HL-60 (cell line): Measurements from ENCODE around the gene PIP5KL1.

Experiments
- DNase-seq, 2 experiments: peaks; one replicate each; pipeline ENCODE4 v3.0.0-alpha.2; 2010 to 2020; ENCODE audit warnings: low read depth in 1 of 2, low spot score in 1 of 2
- H3K27ac ChIP-seq: fragments of 250-450 bp; sonication (Bioruptor Pico); replicated peaks from 2 replicates; pipeline ENCODE4 v1.5.1; 2020; ENCODE audit warnings: mild to moderate bottlenecking, moderate library complexity
- H3K27me3 ChIP-seq: fragments of 250-450 bp; sonication (Bioruptor Pico); 2 replicates; pipeline ENCODE4 v1.5.1; 2021; ENCODE audit warnings: mild to moderate bottlenecking, moderate library complexity; ENCODE audit not compliant: insufficient read depth, poor library complexity, severe bottlenecking
- H3K4me3 ChIP-seq: replicated peaks from 2 replicates; pipeline ENCODE4 v1.5.1; 2011; ENCODE audit warnings: mild to moderate bottlenecking, control low read depth, low read length; ENCODE audit not compliant: insufficient read depth
- GABPA ChIP-seq: IDR thresholded peaks from 2 replicates; pipeline ENCODE4 v1.6.1; 2012; ENCODE audit warnings: low read depth
- POLR2AphosphoS5 ChIP-seq: IDR thresholded peaks from 2 replicates; pipeline ENCODE4 v1.6.1; 2012; ENCODE audit warnings: low read depth
- SPI1 ChIP-seq: IDR thresholded peaks from 2 replicates; pipeline ENCODE4 v1.6.1; 2012; ENCODE audit warnings: low read depth, mild to moderate bottlenecking, borderline replicate concordance
- TF ChIP-seq, protein P1 (sequence below): IDR thresholded peaks from one replicate; pipeline ENCODE4 v1.5.1; 2011; ENCODE audit warnings: low read length, control low read depth, inconsistent platforms; ENCODE audit not compliant: insufficient read depth
- TF ChIP-seq, protein P2 (sequence below): IDR thresholded peaks from 2 replicates; pipeline ENCODE4 v1.6.1; 2012; ENCODE audit warnings: low read depth; ENCODE audit not compliant: insufficient replicate concordance

PIP5KL1 gene

DNA sequence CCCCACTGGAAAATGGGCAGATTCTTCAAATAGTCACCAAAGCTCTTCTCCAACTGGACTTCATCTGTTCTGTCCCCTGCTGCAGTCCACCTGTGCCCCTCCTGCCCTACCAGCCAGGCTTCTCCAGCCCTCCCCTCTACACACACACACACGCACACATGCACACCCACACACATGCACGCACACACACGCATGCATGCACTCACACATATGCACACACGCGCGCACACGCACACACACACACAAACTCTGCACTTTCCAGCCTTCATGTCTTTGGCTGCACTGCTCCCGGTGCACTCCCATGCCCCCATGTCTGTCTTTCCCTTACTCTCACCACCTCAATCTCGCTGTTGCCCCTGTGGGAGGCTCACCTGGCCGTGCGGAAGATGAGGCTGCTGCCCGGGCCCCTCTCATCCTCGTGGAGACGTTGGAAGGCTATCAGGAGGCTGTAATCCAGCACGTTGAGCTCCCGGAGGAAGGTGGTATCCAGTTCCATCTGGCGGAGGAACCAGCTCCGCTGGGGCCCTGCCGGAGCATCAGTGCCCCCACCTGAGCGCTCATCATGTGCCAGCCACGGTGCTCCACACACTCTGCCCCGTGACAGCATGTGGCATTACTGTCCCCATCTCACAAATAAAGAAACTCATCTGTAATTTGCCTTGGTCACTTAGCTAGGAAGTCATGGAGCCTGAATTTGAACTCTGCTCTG is 5.7 kb downstream of the PIP5KL1 start:
- Histone ChIP-seq H3K27ac (no peak overlapping the region), H3K27me3 (peaks cover 33% of the 10 kb centered on the region), H3K4me3 (no peak overlapping the region)
- TF ChIP-seq, protein P1, sequence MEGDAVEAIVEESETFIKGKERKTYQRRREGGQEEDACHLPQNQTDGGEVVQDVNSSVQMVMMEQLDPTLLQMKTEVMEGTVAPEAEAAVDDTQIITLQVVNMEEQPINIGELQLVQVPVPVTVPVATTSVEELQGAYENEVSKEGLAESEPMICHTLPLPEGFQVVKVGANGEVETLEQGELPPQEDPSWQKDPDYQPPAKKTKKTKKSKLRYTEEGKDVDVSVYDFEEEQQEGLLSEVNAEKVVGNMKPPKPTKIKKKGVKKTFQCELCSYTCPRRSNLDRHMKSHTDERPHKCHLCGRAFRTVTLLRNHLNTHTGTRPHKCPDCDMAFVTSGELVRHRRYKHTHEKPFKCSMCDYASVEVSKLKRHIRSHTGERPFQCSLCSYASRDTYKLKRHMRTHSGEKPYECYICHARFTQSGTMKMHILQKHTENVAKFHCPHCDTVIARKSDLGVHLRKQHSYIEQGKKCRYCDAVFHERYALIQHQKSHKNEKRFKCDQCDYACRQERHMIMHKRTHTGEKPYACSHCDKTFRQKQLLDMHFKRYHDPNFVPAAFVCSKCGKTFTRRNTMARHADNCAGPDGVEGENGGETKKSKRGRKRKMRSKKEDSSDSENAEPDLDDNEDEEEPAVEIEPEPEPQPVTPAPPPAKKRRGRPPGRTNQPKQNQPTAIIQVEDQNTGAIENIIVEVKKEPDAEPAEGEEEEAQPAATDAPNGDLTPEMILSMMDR: no peak
- TF ChIP-seq POLR2AphosphoS5 (no peak), SPI1 (no peak), GABPA (no peak)
- TF ChIP-seq, protein P2, sequence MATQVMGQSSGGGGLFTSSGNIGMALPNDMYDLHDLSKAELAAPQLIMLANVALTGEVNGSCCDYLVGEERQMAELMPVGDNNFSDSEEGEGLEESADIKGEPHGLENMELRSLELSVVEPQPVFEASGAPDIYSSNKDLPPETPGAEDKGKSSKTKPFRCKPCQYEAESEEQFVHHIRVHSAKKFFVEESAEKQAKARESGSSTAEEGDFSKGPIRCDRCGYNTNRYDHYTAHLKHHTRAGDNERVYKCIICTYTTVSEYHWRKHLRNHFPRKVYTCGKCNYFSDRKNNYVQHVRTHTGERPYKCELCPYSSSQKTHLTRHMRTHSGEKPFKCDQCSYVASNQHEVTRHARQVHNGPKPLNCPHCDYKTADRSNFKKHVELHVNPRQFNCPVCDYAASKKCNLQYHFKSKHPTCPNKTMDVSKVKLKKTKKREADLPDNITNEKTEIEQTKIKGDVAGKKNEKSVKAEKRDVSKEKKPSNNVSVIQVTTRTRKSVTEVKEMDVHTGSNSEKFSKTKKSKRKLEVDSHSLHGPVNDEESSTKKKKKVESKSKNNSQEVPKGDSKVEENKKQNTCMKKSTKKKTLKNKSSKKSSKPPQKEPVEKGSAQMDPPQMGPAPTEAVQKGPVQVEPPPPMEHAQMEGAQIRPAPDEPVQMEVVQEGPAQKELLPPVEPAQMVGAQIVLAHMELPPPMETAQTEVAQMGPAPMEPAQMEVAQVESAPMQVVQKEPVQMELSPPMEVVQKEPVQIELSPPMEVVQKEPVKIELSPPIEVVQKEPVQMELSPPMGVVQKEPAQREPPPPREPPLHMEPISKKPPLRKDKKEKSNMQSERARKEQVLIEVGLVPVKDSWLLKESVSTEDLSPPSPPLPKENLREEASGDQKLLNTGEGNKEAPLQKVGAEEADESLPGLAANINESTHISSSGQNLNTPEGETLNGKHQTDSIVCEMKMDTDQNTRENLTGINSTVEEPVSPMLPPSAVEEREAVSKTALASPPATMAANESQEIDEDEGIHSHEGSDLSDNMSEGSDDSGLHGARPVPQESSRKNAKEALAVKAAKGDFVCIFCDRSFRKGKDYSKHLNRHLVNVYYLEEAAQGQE: no peak
- no peak for DNase-seq

DNA sequence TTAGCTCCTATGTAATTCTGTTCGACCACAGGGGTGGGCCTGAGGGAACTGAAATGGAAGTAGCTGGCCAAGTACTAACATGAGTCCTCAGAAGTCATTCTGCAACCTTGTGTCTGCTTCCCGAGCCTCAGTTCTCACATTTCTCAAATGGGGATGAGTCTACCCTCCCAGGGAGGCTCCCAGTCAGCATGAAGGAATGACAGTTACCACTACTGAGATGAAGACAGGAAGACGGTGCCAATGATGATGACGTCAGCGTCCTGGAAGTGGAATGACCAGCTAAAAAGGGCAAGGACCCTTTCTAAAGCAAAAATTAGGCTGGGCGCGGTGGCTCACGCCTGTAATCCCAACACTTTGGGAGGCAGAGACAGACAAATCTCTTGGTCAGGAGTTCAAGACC is 6.8 kb downstream of the PIP5KL1 start:
- TF ChIP-seq GABPA: no peak
- TF ChIP-seq, protein P2: no peak
- TF ChIP-seq, protein P1: no peak
- TF ChIP-seq POLR2AphosphoS5: no peak
- TF ChIP-seq SPI1: no peak
- Histone ChIP-seq H3K27ac (no peak overlapping the region), H3K4me3 (no peak overlapping the region), H3K27me3 (peaks cover 30% of the 10 kb centered on the region)
- DNase-seq: no peak

- no peak for DNase-seq
- H3K4me3 ChIP-seq: no peak overlapping the region
- H3K27me3 ChIP-seq: peaks cover 26% of the 10 kb centered on the region
- TF ChIP-seq POLR2AphosphoS5 (no peak), SPI1 (no peak)
- TF ChIP-seq, protein P1: no peak
- no peak overlapping the region for H3K27ac ChIP-seq
These were observed 7.5 kb downstream of the PIP5KL1 start for GRCh38 chr9:127923046-127923445.

- peak overlapping the region; percentile 28 for H3K4me3 ChIP-seq
- peaks cover 14% of the 10 kb centered on the region for H3K27me3 ChIP-seq
- DNase-seq: peak in 1 of 2 experiments; percentile 66
- TF ChIP-seq GABPA (no peak), POLR2AphosphoS5 (no peak)
- TF ChIP-seq, protein P1: peak; percentile 73
- TF ChIP-seq, protein P2: no peak
- no peak overlapping the region for H3K27ac ChIP-seq
These were observed 8.9 kb downstream of the PIP5KL1 start for GRCh38 chr9:127921557-127922120.
